PC-3 (cell line): Measurements from ENCODE around the gene FAM83F. TPM values are rescaled to one million over a fixed set of nuclear protein-coding genes. Genes with fewer than 3 reads are reported as not detected.

Source experiments
- ATAC-seq: fragments of 200-7000 bp; cut with Tn5 transposase; 2 replicates; pipeline ENCODE4 v1.9.1; 2020; ENCODE audit warnings: mild to moderate bottlenecking, moderate library complexity
- BruUV-seq: library from RNA; stranded (reverse); fragments of 400-500 nt; replicated peaks from 2 replicates; lab custom pipeline; 2021; lab: Mats Ljungman, UMichigan
- CTCF ChIA-PET: fragments of 300-600 bp; sonication (Branson Sonifier 250); formaldehyde crosslinking; loops from one replicate; lab custom pipeline; 2022; ENCODE audit warnings: antibody characterized with exemption; lab: Charles Lee
- POLR2A ChIA-PET: fragments of 300-600 bp; sonication (Branson Sonifier 250); formaldehyde crosslinking; loops from one replicate; lab custom pipeline; 2022; ENCODE audit warnings: antibody characterized with exemption; ENCODE audit not compliant: unreplicated experiment; lab: Charles Lee
- DNase-seq: peaks from one replicate; pipeline ENCODE4 v3.0.0-alpha.2; 2015
- H2AFZ ChIP-seq: fragments of 300-600 bp; sonication (generic); 2 replicates; pipeline ENCODE4 v1.6.0; 2016; ENCODE audit warnings: antibody characterized with exemption, low read length
- H3F3A ChIP-seq: fragments of 300-600 bp; sonication (generic); one replicate; pipeline ENCODE4 v1.6.0; 2017; ENCODE audit warnings: antibody characterized with exemption, low read length, control low read depth, mild to moderate bottlenecking; ENCODE audit not compliant: unreplicated experiment
- H3K27ac ChIP-seq: fragments of 300-600 bp; sonication (generic); 2 replicates; pipeline ENCODE4 v1.5.1; 2016; ENCODE audit warnings: mild to moderate bottlenecking, low read length
- H3K27me3 ChIP-seq: fragments of 300-600 bp; sonication (generic); 2 replicates; pipeline ENCODE4 v1.6.1; 2016; ENCODE audit warnings: low read length, mixed read lengths
- H3K36me3 ChIP-seq: fragments of 300-600 bp; sonication (generic); 2 replicates; pipeline ENCODE4 v1.6.1; 2016; ENCODE audit warnings: low read depth, mixed run types, low read length, mixed read lengths
- H3K4me1 ChIP-seq: fragments of 300-600 bp; sonication (generic); 2 replicates; pipeline ENCODE4 v1.5.1; 2016; ENCODE audit warnings: low read length; ENCODE audit not compliant: insufficient read depth
- H3K4me2 ChIP-seq: fragments of 300-600 bp; sonication (generic); 2 replicates; pipeline ENCODE4 v1.6.0; 2016; ENCODE audit warnings: low read length
- H3K4me3 ChIP-seq: fragments of 300-600 bp; sonication (generic); 2 replicates; pipeline ENCODE4 v1.5.1; 2016; ENCODE audit warnings: mild to moderate bottlenecking, low read length, mixed read lengths
- H3K79me2 ChIP-seq: fragments of 300-600 bp; sonication (generic); 2 replicates; pipeline ENCODE4 v1.6.1; 2017; ENCODE audit warnings: low read length, mixed read lengths
- H3K9ac ChIP-seq: fragments of 300-600 bp; sonication (generic); 2 replicates; pipeline ENCODE4 v1.6.0; 2016; ENCODE audit warnings: mild to moderate bottlenecking, low read length
- H3K9me2 ChIP-seq: fragments of 300-600 bp; sonication (generic); replicated peaks from 2 replicates; pipeline ENCODE4 v1.6.1; 2016; ENCODE audit warnings: mixed run types, low read length, mixed read lengths
- H3K9me3 ChIP-seq: fragments of 300-600 bp; sonication (generic); 2 replicates; pipeline ENCODE4 v1.6.1; 2016; ENCODE audit warnings: low read length, mixed read lengths
- H4K20me1 ChIP-seq: fragments of 300-600 bp; sonication (generic); 2 replicates; pipeline ENCODE4 v1.6.1; 2016; ENCODE audit warnings: low read length, mixed read lengths
- EZH2 ChIP-seq: fragments of 300-600 bp; sonication (generic); IDR thresholded peaks from one replicate; pipeline ENCODE4 v1.6.1; 2017; ENCODE audit warnings: antibody characterized with exemption, mild to moderate bottlenecking, low read length; ENCODE audit not compliant: unreplicated experiment
- EZH2phosphoT487 ChIP-seq: fragments of 300-600 bp; sonication (generic); IDR thresholded peaks from 2 replicates; pipeline ENCODE4 v1.6.1; 2018; ENCODE audit warnings: mild to moderate bottlenecking, antibody characterized with exemption, low read length, borderline replicate concordance
- intact Hi-C: fragments of 100-400 bp; cut with micrococcal nuclease; formaldehyde crosslinking; loops from 2 replicates; pipeline ENCODE4 v1.9.0; 2023
- total RNA-seq: library from RNA; depleted of rRNA; stranded (reverse); fragments of >200 nt; gene quantifications from 2 replicates; pipeline ENCODE4 v1.2.3, GENCODE V29; 2014
- TF ChIP-seq, protein P1 (sequence below): fragments of 300-600 bp; sonication (generic); conservative IDR thresholded peaks from 2 replicates; pipeline ENCODE4 v1.5.1; 2017; ENCODE audit warnings: antibody characterized with exemption, low read depth, mild to moderate bottlenecking, low read length

The FAM83F gene
- total RNA-seq, 1 experiment from 2014 or later = 5.5 TPM

DNA sequence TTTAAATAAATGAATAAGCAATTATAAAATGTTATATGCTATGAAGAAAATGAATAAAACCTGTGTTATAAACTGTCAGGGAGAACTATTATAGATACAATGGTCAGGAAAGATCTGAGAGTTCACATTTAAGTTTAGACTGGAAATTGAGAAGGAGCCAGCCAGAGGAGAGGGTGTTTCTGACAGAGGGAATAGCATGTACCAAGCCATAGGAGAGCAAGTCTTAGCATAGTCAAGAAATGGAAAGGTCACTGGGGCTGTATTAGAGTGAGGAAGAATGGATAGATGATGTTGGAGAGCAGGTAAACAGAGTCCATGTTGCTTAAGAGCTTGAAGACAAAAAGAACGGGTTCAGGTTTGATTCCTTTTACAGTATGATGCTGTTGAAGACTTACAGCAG, 87.4 kb downstream of the FAM83F start:
- Histone ChIP-seq H3F3A (no peaks in the 10 kb centered on the region), H3K36me3 (no peaks in the 10 kb centered on the region), H3K4me3 (no peak overlapping the region), H3K27ac (no peak overlapping the region), H3K4me2 (no peak overlapping the region), H3K9ac (no peak overlapping the region), H3K9me2 (no peaks in the 10 kb centered on the region), H3K9me3 (no peaks in the 10 kb centered on the region), H3K79me2 (no peaks in the 10 kb centered on the region), H3K27me3 (no peaks in the 10 kb centered on the region), H4K20me1 (no peaks in the 10 kb centered on the region), H3K4me1 (peaks cover 10% of the 10 kb centered on the region), H2AFZ (no peak overlapping the region)
- no peak for ATAC-seq
- intact Hi-C loops = no loop called here
- TF ChIP-seq, protein P1, sequence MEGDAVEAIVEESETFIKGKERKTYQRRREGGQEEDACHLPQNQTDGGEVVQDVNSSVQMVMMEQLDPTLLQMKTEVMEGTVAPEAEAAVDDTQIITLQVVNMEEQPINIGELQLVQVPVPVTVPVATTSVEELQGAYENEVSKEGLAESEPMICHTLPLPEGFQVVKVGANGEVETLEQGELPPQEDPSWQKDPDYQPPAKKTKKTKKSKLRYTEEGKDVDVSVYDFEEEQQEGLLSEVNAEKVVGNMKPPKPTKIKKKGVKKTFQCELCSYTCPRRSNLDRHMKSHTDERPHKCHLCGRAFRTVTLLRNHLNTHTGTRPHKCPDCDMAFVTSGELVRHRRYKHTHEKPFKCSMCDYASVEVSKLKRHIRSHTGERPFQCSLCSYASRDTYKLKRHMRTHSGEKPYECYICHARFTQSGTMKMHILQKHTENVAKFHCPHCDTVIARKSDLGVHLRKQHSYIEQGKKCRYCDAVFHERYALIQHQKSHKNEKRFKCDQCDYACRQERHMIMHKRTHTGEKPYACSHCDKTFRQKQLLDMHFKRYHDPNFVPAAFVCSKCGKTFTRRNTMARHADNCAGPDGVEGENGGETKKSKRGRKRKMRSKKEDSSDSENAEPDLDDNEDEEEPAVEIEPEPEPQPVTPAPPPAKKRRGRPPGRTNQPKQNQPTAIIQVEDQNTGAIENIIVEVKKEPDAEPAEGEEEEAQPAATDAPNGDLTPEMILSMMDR = no peak
- no peak for TF ChIP-seq EZH2phosphoT487
- POLR2A ChIA-PET = no interaction called here
- CTCF ChIA-PET = no interaction called here
- DNase-seq = no peak
- BruUV-seq = no TSS peak

DNA sequence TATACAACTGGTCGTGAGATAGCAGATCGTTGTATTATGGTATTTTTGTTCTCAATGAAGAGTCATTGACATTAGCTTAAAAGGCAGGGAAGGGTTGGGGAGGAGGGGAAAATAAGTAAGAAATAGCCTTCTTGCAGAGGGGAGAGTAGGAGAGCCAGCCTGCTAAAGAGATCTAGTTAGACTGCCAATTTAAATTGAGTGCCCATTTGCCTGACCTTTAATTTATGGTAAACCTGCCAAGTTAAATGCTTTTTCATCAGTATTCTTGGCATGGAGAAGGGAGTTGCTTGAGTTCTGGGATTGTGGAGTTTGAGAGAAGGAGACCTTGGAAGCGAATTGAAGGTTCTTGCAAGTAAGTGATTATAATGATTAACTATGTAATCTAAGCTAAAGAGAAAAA, 89.0 kb downstream of the FAM83F start:
- BruUV-seq = no TSS peak
- H4K20me1 ChIP-seq = no peaks in the 10 kb centered on the region
- no peak overlapping the region for H3K27ac ChIP-seq
- ChIA-PET CTCF (no interaction called here), POLR2A (no interaction called here)
- TF ChIP-seq, protein P1 = no peak
- TF ChIP-seq EZH2phosphoT487 (no peak), EZH2 (no peak)
- H3K9me3 ChIP-seq = no peaks in the 10 kb centered on the region
- DNase-seq (no peak), ATAC-seq (no peak)
- H3K9me2 ChIP-seq = no peaks in the 10 kb centered on the region
- no peaks in the 10 kb centered on the region for H3F3A ChIP-seq
- H3K79me2 ChIP-seq = no peaks in the 10 kb centered on the region
- no peak overlapping the region for H3K9ac ChIP-seq
- no peak overlapping the region for H3K4me3 ChIP-seq
- intact Hi-C loops = no loop called here
- no peaks in the 10 kb centered on the region for H3K36me3 ChIP-seq
- H3K4me1 ChIP-seq = no peaks in the 10 kb centered on the region
- H3K27me3 ChIP-seq = no peaks in the 10 kb centered on the region
- no peak overlapping the region for H3K4me2 ChIP-seq
- no peak overlapping the region for H2AFZ ChIP-seq

DNA sequence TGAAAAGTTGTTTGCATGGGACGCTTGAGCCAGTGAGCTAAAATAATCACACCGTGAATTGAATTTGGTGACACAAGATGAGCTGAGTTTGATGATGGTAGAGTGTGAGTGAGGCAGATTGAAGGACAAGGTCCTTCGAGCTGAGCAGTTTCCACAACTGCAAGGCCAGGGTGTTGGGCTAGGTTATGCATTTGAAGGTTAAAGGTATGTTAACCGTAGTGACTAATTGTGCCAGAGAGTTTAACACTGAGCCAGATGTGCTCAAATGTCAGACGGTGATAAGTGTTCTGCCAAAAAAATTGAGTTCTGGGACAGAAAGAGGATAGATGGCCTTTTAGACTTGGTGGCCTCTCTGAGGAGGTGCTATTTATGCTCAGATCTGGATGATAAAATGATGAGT, 89.5 kb downstream of the FAM83F start:
- no peaks in the 10 kb centered on the region for H3K9me3 ChIP-seq
- CTCF ChIA-PET = no interaction called here
- no peak for TF ChIP-seq EZH2phosphoT487
- TF ChIP-seq, protein P1 = no peak
- TF ChIP-seq EZH2 = no peak
- POLR2A ChIA-PET = no interaction called here
- no peaks in the 10 kb centered on the region for H3K79me2 ChIP-seq
- H3K9ac ChIP-seq = no peak overlapping the region
- no peaks in the 10 kb centered on the region for H4K20me1 ChIP-seq
- no peaks in the 10 kb centered on the region for H3K27me3 ChIP-seq
- H2AFZ ChIP-seq = no peak overlapping the region
- no TSS peak for BruUV-seq
- DNase-seq (no peak), ATAC-seq (no peak)
- H3F3A ChIP-seq = no peaks in the 10 kb centered on the region
- no peaks in the 10 kb centered on the region for H3K36me3 ChIP-seq
- no peak overlapping the region for H3K4me2 ChIP-seq
- H3K27ac ChIP-seq = no peak overlapping the region
- H3K4me1 ChIP-seq = no peaks in the 10 kb centered on the region
- H3K4me3 ChIP-seq = no peak overlapping the region
- intact Hi-C loops = no loop called here
- H3K9me2 ChIP-seq = no peaks in the 10 kb centered on the region
